IPS-20b (cell line): ENCODE results near the gene NCOR1.

Source experiments
- H3K27ac ChIP-seq: one replicate; pipeline ENCODE4 v1.5.1; 2013; ENCODE audit warnings: low read length
- H3K27me3 ChIP-seq: 2 replicates; pipeline ENCODE4 v1.6.1; 2013; ENCODE audit warnings: mild to moderate bottlenecking, low read length, inconsistent platforms; ENCODE audit not compliant: insufficient read depth
- H3K36me3 ChIP-seq: 2 replicates; pipeline ENCODE4 v1.6.1; 2013; ENCODE audit warnings: low read depth, mild to moderate bottlenecking, inconsistent platforms, low read length, moderate library complexity; ENCODE audit not compliant: insufficient read depth
- H3K4me1 ChIP-seq: 2 replicates; pipeline ENCODE4 v1.6.1; 2013; ENCODE audit warnings: mild to moderate bottlenecking, control low read depth, inconsistent platforms, low read length, moderate library complexity; ENCODE audit not compliant: insufficient read depth
- H3K4me3 ChIP-seq: 2 replicates; pipeline ENCODE4 v1.5.1; 2013; ENCODE audit warnings: mild to moderate bottlenecking, low read length, inconsistent platforms
- H3K9ac ChIP-seq: 2 replicates; pipeline ENCODE4 v1.6.1; 2013; ENCODE audit warnings: low read depth, mild to moderate bottlenecking, inconsistent platforms, low read length, moderate library complexity
- H3K9me3 ChIP-seq: 2 replicates; pipeline ENCODE4 v1.6.1; 2013; ENCODE audit warnings: mild to moderate bottlenecking, low read depth, low read length, inconsistent platforms; ENCODE audit not compliant: insufficient read depth

Gene NCOR1

DNA sequence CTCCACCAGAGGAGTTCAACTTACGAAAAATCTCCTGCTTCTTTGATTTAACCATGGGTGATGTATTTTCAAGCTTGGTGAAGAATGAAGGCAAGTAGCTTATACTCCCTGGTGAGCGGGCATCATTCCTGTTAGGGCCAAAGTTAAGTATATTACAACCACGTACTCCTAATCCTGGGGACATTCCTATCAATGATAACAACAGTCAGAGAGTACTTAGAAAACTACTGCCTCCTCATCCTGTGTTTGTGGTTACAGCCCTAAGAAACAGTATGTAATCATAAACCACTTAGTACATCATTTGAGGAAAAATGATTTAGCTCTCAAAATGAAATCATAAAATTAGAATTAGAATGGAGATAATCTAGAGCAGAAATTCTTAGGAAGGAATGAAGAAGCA lies 168.4 kb downstream of the NCOR1 start:
- H3K9me3 ChIP-seq, result no peaks in the 10 kb centered on the region
- peaks cover 66% of the 10 kb centered on the region for H3K36me3 ChIP-seq
- H3K27me3 ChIP-seq, result no peaks in the 10 kb centered on the region
- no peak overlapping the region for H3K27ac ChIP-seq
- no peak overlapping the region for H3K9ac ChIP-seq
- peaks cover 4% of the 10 kb centered on the region; the same call in 1 of the 2 replicates for H3K4me1 ChIP-seq
- no peak overlapping the region for H3K4me3 ChIP-seq

DNA sequence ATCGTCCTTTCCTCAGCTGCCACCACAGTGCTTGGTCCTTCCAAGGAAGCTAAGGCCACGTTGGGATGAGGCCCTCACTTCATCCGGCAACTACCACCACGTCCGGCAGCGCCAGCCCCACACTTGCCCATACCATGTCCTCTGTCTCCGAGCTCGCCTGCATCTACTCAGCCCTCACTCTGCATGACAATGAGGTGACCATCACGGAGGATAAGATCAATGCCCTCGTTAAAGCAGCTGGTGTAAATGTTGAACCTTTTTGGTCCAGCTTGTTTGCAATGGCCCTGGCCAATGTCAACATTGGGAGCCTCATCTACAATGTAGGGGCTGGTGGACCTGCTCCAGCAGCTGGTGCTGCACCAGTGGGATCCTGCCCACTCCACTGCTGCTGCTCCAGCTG lies 170.8 kb downstream of the NCOR1 start:
- Histone ChIP-seq H3K9me3 (no peaks in the 10 kb centered on the region), H3K27ac (no peak overlapping the region), H3K9ac (no peak overlapping the region), H3K36me3 (peaks cover 78% of the 10 kb centered on the region), H3K27me3 (no peaks in the 10 kb centered on the region), H3K4me1 (peaks cover 4% of the 10 kb centered on the region; the same call in 1 of the 2 replicates), H3K4me3 (no peak overlapping the region)

DNA sequence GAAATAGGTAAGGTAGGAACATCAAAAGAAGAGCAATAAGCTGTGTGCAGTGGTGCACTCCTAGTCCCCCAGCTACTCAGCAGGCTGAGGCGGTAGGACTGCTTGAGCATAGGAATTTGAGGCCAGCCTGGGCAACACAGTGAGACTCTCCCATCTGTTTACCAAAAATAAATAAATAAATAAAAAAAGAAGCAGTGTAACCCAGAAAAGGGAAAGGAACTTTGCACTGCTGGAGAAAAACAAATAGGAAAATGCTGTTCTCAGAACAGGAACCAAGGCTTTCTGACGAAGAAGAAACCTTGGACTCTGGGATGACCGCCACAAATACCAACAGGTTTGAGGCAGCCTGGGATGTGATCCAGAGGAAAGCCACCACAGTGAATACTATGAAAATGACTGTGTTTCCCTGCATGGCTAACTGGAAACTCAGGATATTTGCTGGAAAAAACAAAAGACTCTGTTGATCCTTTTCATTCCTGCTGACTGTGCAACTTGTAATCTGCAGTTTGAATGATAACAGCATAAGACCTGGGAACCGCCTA lies 174.6 kb downstream of the NCOR1 start:
- Histone ChIP-seq H3K27ac (no peak overlapping the region), H3K9me3 (no peaks in the 10 kb centered on the region), H3K36me3 (peaks cover 79% of the 10 kb centered on the region), H3K4me3 (no peak overlapping the region), H3K27me3 (no peaks in the 10 kb centered on the region), H3K9ac (no peak overlapping the region), H3K4me1 (peaks cover 4% of the 10 kb centered on the region; the same call in 1 of the 2 replicates)

DNA sequence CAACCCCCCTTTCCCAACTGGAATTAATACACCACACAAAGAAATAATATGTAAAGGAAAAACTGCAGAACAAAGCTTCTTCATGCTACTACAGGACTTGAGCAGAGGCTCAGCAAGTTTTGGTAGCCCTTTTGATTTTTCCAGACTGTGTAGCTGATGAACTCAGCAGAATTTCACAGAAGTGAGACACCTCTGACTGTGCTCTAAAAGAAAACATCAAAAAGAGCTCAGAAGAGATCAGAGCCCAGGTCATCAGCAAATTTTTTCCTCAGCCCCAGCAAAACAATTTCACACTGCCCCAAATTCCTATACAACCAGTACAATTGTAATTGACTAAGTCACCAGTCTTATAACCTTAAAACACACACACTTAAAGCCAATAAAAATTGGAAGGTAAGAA lies 177.7 kb downstream of the NCOR1 start:
- H3K27me3 ChIP-seq, result no peaks in the 10 kb centered on the region
- no peaks in the 10 kb centered on the region for H3K4me1 ChIP-seq
- no peak overlapping the region for H3K4me3 ChIP-seq
- no peaks in the 10 kb centered on the region for H3K9me3 ChIP-seq
- peaks cover 87% of the 10 kb centered on the region for H3K36me3 ChIP-seq
- no peak overlapping the region for H3K9ac ChIP-seq
- no peak overlapping the region for H3K27ac ChIP-seq

DNA sequence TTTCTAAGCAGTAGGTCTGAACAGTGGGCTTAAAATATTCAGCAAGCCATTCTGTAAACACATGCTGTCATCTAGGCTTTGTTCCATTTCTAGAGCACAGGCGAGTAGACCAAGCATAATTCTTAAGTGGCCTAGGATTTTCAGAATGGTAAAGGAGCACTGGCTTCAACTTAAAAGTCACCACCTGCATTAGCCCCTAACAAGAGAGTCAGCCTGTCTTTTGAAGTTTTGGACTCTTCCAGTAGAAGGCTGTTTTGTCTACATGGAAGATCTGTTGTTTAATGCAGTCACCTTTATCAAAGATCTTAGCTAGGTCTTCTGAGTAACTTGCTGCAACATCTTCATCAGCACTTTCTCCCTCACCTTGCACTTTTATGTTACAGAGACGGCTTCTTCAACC lies 179.1 kb downstream of the NCOR1 start:
- H3K27me3 ChIP-seq, result no peaks in the 10 kb centered on the region
- H3K27ac ChIP-seq, result no peak overlapping the region
- H3K36me3 ChIP-seq, result peaks cover 92% of the 10 kb centered on the region
- H3K9me3 ChIP-seq, result no peaks in the 10 kb centered on the region
- no peak overlapping the region for H3K4me3 ChIP-seq
- H3K4me1 ChIP-seq, result no peaks in the 10 kb centered on the region
- H3K9ac ChIP-seq, result no peak overlapping the region

DNA sequence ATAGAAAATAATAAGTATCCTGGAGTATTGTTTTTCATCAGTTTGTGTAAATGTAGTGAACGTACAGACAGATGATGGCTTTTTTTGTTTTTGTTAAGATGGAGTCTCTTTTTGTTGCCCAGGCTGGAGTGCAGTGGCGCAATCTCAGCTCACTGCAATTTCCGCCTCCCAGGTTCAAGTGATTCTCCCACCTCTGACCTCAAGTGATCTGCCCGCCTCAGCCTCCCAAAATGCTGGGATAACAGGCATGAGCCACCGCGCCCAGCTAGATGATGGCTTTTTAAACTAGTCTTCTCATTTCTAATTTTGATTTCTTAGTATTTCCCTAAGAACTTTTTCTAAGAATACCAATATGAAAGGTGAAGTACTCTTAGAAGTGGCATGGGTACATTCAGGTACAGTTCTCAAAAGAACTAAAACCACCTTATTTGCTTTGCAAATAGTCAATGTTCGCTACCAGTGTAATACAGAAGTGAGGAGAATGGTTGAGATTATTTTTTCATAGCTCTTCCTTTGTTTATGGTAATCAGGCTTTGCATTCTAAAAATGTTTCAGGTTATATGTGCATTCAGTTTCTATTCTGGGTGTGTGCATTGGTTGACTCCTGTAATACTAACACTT lies 181.5 kb downstream of the NCOR1 start:
- Histone ChIP-seq H3K27ac (no peak overlapping the region), H3K4me1 (no peaks in the 10 kb centered on the region), H3K9ac (no peak overlapping the region), H3K4me3 (no peak overlapping the region), H3K36me3 (peaks cover 96% of the 10 kb centered on the region), H3K27me3 (no peaks in the 10 kb centered on the region), H3K9me3 (no peaks in the 10 kb centered on the region)

DNA sequence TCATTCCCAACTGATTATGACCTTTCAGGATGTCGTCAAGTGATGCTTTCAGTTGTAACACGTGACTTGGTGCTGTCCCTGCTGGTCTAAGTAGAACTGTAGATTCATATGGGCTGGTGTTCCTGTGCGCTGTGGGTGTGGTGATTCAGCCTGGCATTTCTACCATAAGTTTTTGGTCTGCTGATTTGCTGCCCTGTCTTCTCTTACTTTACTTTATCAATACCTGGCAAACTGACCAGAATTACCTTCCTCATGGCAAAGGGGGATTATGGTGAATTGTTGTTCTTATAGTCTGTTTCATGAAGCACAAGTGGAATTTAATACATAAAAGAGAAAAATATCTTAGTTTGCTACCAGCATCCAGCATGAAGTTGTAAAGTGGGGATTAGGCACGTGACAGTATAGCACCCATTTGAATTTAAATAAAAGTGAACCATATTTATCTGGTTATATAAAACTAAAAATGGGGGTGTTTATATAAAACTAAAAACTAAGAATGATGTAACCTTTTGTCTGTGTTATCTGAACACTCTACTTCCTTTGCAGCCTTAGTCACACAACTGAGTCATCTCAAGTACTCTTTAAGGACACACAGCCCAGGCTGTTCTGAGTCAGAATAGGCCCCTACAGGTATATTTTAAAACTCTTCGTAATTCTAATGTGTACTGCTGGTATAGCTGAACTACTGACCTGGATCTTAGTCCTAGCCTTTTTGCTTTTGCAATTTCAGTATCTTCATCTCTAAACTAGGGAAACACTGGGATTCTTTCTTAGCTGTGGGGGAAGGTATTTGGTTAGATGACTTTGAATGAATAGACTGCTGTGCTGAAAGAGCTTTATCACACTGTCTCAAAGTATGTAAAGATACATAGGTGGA lies 187.4 kb downstream of the NCOR1 start:
- Histone ChIP-seq H3K9ac (no peak overlapping the region), H3K4me1 (no peaks in the 10 kb centered on the region; the same call in 1 of the 2 replicates), H3K9me3 (no peaks in the 10 kb centered on the region), H3K36me3 (peaks cover 98% of the 10 kb centered on the region), H3K27ac (no peak overlapping the region), H3K27me3 (no peaks in the 10 kb centered on the region), H3K4me3 (no peak overlapping the region)

DNA sequence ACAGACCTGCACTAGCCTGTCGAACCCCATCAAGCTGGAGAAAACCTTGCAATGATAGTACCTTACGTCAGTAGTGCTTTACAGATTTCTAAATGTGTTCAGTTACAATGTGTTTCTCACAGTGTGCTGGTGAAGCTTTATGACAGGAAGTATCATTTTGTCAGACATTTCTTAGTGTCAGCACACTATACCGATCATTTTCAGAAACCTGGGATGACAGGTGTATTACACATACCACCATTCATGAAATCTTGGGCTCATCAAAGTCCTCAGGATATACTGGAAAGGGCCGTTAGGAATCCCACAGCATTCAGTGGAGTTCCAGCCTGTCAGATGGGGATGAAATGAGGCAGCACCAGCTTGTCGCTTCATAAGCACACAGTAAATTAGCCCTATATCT lies 188.4 kb downstream of the NCOR1 start:
- H3K36me3 ChIP-seq, result peaks cover 98% of the 10 kb centered on the region
- H3K9ac ChIP-seq, result no peak overlapping the region
- H3K27ac ChIP-seq, result no peak overlapping the region
- no peaks in the 10 kb centered on the region; the same call in 1 of the 2 replicates for H3K4me1 ChIP-seq
- no peak overlapping the region for H3K4me3 ChIP-seq
- no peaks in the 10 kb centered on the region for H3K9me3 ChIP-seq
- no peaks in the 10 kb centered on the region for H3K27me3 ChIP-seq

DNA sequence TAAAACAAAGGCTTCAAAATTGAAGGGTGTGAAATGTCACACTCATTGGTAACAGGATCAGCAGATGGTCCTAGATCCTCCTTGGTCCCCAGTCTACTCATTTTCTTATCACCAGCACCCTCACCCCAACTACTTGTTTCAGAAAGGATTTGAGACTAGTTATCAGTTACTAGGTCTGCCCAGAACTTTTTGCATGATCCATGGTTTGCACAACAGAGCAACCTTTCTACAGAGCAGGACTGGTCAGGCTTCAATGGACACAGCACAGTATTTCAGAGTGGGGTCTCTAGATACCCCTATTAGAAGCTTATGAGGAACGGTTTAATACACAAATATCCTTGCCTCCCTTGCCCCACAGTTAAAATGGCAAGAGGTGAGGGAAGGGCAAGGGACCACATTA lies 190.1 kb downstream of the NCOR1 start:
- H3K4me1 ChIP-seq, result no peaks in the 10 kb centered on the region; the same call in 1 of the 2 replicates
- no peak overlapping the region for H3K9ac ChIP-seq
- no peak overlapping the region for H3K27ac ChIP-seq
- peaks cover 96% of the 10 kb centered on the region for H3K36me3 ChIP-seq
- H3K9me3 ChIP-seq, result no peaks in the 10 kb centered on the region
- no peak overlapping the region for H3K4me3 ChIP-seq
- H3K27me3 ChIP-seq, result no peaks in the 10 kb centered on the region

DNA sequence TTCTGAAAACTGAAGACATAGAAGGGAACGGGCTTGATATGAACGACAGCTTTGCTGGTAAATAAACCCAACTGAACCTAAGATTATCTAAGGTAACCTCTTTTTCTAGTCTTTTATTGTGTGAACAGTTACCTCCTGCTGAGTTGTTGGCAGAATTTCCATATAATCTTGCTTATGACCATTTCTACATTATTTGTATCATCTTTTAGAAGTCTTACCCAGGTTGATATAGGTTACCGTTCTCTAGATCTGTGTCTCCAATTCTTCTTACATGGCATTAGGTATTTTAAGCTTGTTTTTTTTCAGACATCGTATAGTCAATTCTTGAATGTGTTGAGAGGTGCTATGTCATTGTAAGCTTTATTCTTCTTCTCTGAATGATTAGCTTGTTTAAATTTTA lies 191.5 kb downstream of the NCOR1 start:
- Histone ChIP-seq H3K4me3 (no peak overlapping the region), H3K27ac (no peak overlapping the region), H3K9ac (no peak overlapping the region), H3K36me3 (peaks cover 94% of the 10 kb centered on the region), H3K27me3 (no peaks in the 10 kb centered on the region), H3K9me3 (no peaks in the 10 kb centered on the region), H3K4me1 (no peaks in the 10 kb centered on the region; the same call in 1 of the 2 replicates)

DNA sequence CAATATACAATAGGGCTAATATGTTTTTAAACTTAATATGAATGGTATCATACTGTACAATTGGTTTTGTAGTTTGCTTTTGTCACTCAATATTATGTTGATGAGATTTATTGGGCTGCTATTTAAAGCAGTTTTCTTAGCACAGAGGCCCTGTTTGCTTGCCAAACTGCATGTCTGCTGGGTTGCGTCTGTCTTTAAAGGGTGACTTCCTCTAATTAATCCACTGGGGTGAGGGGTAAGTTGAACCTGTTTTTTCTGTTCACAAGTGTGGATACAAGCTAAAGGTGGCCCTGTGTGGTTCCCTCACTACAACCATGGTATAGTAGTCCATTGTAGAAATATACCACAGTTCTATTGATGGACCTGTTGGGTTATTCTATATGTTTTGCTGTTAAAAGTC lies 196.0 kb downstream of the NCOR1 start:
- Histone ChIP-seq H3K36me3 (peaks cover 85% of the 10 kb centered on the region), H3K4me1 (no peaks in the 10 kb centered on the region), H3K9me3 (no peaks in the 10 kb centered on the region), H3K27ac (no peak overlapping the region), H3K9ac (no peak overlapping the region), H3K27me3 (no peaks in the 10 kb centered on the region), H3K4me3 (no peak overlapping the region)
